ENCODE measurements around the gene OR6J1. TPM values are rescaled to one million over a fixed set of nuclear protein-coding genes. Genes with fewer than 3 reads are reported as not detected.

OR6J1 gene
- total and polyA plus RNA-seq, 2 of the 13 experiments (the other 11 are each of a cell fraction or from before 2014, with no cell fraction given) = not detected

- peak; percentile 53 for TF ChIP-seq ZNF574 (CRISPR knock-in tag; IDR thresholded peaks at IDR 0.05)
- 0 out of 2 replicates have a peak, but pooled peaks have one; percentile 22 for TF ChIP-seq ZNF7 (CRISPR knock-in tag; IDR thresholded peaks at IDR 0.05)
- no peak for TF ChIP-seq ZNF484 (CRISPR knock-in tag; IDR thresholded peaks at IDR 0.05; ENCODE audit: borderline replicate concordance, low read depth)
- TF ChIP-seq ZNF558 (CRISPR knock-in tag; IDR thresholded peaks at IDR 0.05; ENCODE audit: borderline replicate concordance) = peak; percentile 1; the same call in 1 of the 2 replicates
- TF ChIP-seq PHF5A (CRISPR knock-in tag; IDR thresholded peaks at IDR 0.05; ENCODE audit: low read depth, unreplicated experiment) = no peak
- peak; percentile 19 for TF ChIP-seq RARA (CRISPR knock-in tag; IDR thresholded peaks at IDR 0.05)
- 0 out of 2 replicates have a peak, but pooled peaks have one; percentile 20 for TF ChIP-seq ZNF780A (CRISPR knock-in tag; IDR thresholded peaks at IDR 0.05)
- TF ChIP-seq, protein P1, sequence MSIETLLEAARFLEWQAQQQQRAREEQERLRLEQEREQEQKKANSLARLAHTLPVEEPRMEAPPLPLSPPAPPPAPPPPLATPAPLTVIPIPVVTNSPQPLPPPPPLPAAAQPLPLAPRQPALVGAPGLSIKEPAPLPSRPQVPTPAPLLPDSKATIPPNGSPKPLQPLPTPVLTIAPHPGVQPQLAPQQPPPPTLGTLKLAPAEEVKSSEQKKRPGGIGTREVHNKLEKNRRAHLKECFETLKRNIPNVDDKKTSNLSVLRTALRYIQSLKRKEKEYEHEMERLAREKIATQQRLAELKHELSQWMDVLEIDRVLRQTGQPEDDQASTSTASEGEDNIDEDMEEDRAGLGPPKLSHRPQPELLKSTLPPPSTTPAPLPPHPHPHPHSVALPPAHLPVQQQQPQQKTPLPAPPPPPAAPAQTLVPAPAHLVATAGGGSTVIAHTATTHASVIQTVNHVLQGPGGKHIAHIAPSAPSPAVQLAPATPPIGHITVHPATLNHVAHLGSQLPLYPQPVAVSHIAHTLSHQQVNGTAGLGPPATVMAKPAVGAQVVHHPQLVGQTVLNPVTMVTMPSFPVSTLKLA (IDR thresholded peaks at IDR 0.05) = no peak
- peak; percentile 74; the same call in 1 of the 2 replicates for TF ChIP-seq JUND (CRISPR knock-in tag; IDR thresholded peaks at IDR 0.05)
- TF ChIP-seq ZFX (CRISPR knock-in tag; IDR thresholded peaks at IDR 0.05; ENCODE audit: low read depth) = peak; percentile 89
- no peak for TF ChIP-seq MAZ (IDR thresholded peaks at IDR 0.05; ENCODE audit: borderline replicate concordance, low read depth, low read length)
- TF ChIP-seq MAZ (CRISPR knock-in tag; IDR thresholded peaks at IDR 0.05; ENCODE audit: low read depth) = peak; percentile 73
- peak; percentile 28; the same call in 1 of the 2 replicates for TF ChIP-seq ZNF343 (CRISPR knock-in tag; IDR thresholded peaks at IDR 0.05)
- peak; percentile 22; the same call in 1 of the 2 replicates for TF ChIP-seq ZNF567 (CRISPR knock-in tag; IDR thresholded peaks at IDR 0.05; ENCODE audit: borderline replicate concordance)
- no peak for TF ChIP-seq ZNF296 (CRISPR knock-in tag; conservative IDR thresholded peaks at IDR 0.05)
- TF ChIP-seq GLMP (CRISPR knock-in tag; IDR thresholded peaks at IDR 0.05; ENCODE audit: borderline replicate concordance) = no peak
- TF ChIP-seq ARHGAP35 (CRISPR knock-in tag; IDR thresholded peaks at IDR 0.05; ENCODE audit: borderline replicate concordance) = peak; percentile 65
- TF ChIP-seq ZNF577 (CRISPR knock-in tag; IDR thresholded peaks at IDR 0.05; ENCODE audit: borderline replicate concordance, low read depth) = no peak
- TF ChIP-seq NCOR1 (IDR thresholded peaks at IDR 0.05; ENCODE audit: borderline replicate concordance, low read length) = no peak; the same call in 1 of the 2 replicates
- TF ChIP-seq HNRNPL (IDR thresholded peaks at IDR 0.05; ENCODE audit: low read depth, low read length) = no peak; the same call in 1 of the 2 replicates
- no peak for TF ChIP-seq SMARCE1 (IDR thresholded peaks at IDR 0.05; ENCODE audit: borderline replicate concordance)
- peak; percentile 92 for TF ChIP-seq ZMAT3 (CRISPR knock-in tag; conservative IDR thresholded peaks at IDR 0.05)
These were observed 45.9 kb downstream of the OR6J1 start, which contains the start of gene ABHD4 (continued) for GRCh38 chr14:22598099-22598895.
